HEK293 (cell line): ENCODE measurements around the gene RASGRF2.

Source experiments
- CTCF ChIA-PET: fragments of 350-600 bp; formaldehyde crosslinking; extraction: SDS; loops from one replicate; lab custom pipeline; 2021; ENCODE audit warnings: antibody characterized with exemption; lab: Yijun Ruan, JAX
- POLR2A ChIA-PET: fragments of 300-600 bp; formaldehyde crosslinking; extraction: SDS; loops from one replicate; lab custom pipeline; 2020; ENCODE audit warnings: antibody characterized with exemption, inconsistent platforms; lab: Yijun Ruan, JAX
- H3K27ac ChIP-seq: fragments of 200-500 bp; sonication (Bioruptor generic); 2 replicates; pipeline ENCODE4 v1.5.1; 2014; ENCODE audit warnings: low read depth, low read length, control low read depth, inconsistent platforms; ENCODE audit errors: extremely low read depth
- H3K36me3 ChIP-seq, 2 experiments: fragments of 200-500 bp in 1 of 2; sonication (Bioruptor generic) in 1 of 2; 1 replicate in 1 of 2; 2 replicates in 1 of 2; pipeline ENCODE4 v1.5.1; 2014 to 2017; ENCODE audit warnings: inconsistent platforms in 2 of 2, low read length in 2 of 2; ENCODE audit not compliant: control insufficient read depth in 2 of 2, insufficient read depth in 1 of 2
- H3K4me1 ChIP-seq: fragments of 200-500 bp; sonication (Bioruptor generic); 2 replicates; pipeline ENCODE4 v1.5.1; 2014; ENCODE audit warnings: mild to moderate bottlenecking, low read length, inconsistent platforms; ENCODE audit not compliant: control insufficient read depth, insufficient read depth
- H3K4me3 ChIP-seq: 2 replicates; pipeline ENCODE4 v1.5.1; 2011; ENCODE audit warnings: low read depth, mild to moderate bottlenecking, control low read depth, low read length, moderate library complexity
- H3K9me3 ChIP-seq: fragments of 200-500 bp; sonication (Bioruptor generic); 2 replicates; pipeline ENCODE4 v1.5.1; 2014; ENCODE audit warnings: low read depth, low read length, inconsistent platforms; ENCODE audit not compliant: control insufficient read depth, insufficient read depth
- EGR2 ChIP-seq: fragments of 450-650 bp; formaldehyde crosslinking; IDR thresholded peaks from 2 replicates; pipeline ENCODE4 v1.5.1; 2016; ENCODE audit warnings: low read depth, missing biosample characterization, missing genetic modification characterization
- GFI1B ChIP-seq: fragments of 450-650 bp; formaldehyde crosslinking; IDR thresholded peaks from 2 replicates; pipeline ENCODE4 v1.5.1; 2016; ENCODE audit warnings: missing biosample characterization, missing genetic modification characterization
- YY2 ChIP-seq: fragments of 450-650 bp; formaldehyde crosslinking; IDR thresholded peaks from 2 replicates; pipeline ENCODE4 v1.5.1; 2016; ENCODE audit warnings: missing biosample characterization, missing genetic modification characterization
- ZBTB1 ChIP-seq: fragments of 450-650 bp; formaldehyde crosslinking; IDR thresholded peaks from 2 replicates; pipeline ENCODE4 v1.5.1; 2016; ENCODE audit warnings: missing biosample characterization, missing genetic modification characterization
- ZBTB17 ChIP-seq: fragments of 450-650 bp; formaldehyde crosslinking; IDR thresholded peaks from 2 replicates; pipeline ENCODE4 v1.5.1; 2016; ENCODE audit warnings: missing biosample characterization, missing genetic modification characterization
- ZBTB49 ChIP-seq: fragments of 450-650 bp; formaldehyde crosslinking; IDR thresholded peaks from 2 replicates; pipeline ENCODE4 v1.5.1; 2016; ENCODE audit warnings: missing biosample characterization, missing genetic modification characterization, low read depth
- ZNF157 ChIP-seq: fragments of 450-650 bp; formaldehyde crosslinking; IDR thresholded peaks from 2 replicates; pipeline ENCODE4 v1.5.1; 2016; ENCODE audit warnings: missing biosample characterization, missing genetic modification characterization
- ZNF23 ChIP-seq: fragments of 450-650 bp; formaldehyde crosslinking; IDR thresholded peaks from 2 replicates; pipeline ENCODE4 v1.5.1; 2016; ENCODE audit warnings: missing biosample characterization, missing genetic modification characterization, borderline replicate concordance
- ZNF266 ChIP-seq: fragments of 450-650 bp; formaldehyde crosslinking; IDR thresholded peaks from 2 replicates; pipeline ENCODE4 v1.5.1; 2016; ENCODE audit warnings: missing biosample characterization, missing genetic modification characterization, low read depth
- ZNF426 ChIP-seq: fragments of 450-650 bp; formaldehyde crosslinking; IDR thresholded peaks from 2 replicates; pipeline ENCODE4 v1.5.1; 2017; ENCODE audit warnings: missing biosample characterization, missing genetic modification characterization, mild to moderate bottlenecking, inconsistent platforms, moderate library complexity
- ZNF449 ChIP-seq: fragments of 450-650 bp; formaldehyde crosslinking; IDR thresholded peaks from 2 replicates; pipeline ENCODE4 v1.5.1; 2017; ENCODE audit warnings: missing biosample characterization, mild to moderate bottlenecking, missing genetic modification characterization, moderate library complexity
- ZNF549 ChIP-seq: fragments of 450-650 bp; IDR thresholded peaks from 2 replicates; pipeline ENCODE4 v1.5.1; 2018; ENCODE audit warnings: missing biosample characterization, missing genetic modification characterization, mild to moderate bottlenecking, inconsistent platforms, moderate library complexity
- ZNF558 ChIP-seq: fragments of 450-650 bp; formaldehyde crosslinking; IDR thresholded peaks from 2 replicates; pipeline ENCODE4 v1.5.1; 2016; ENCODE audit warnings: missing biosample characterization, missing genetic modification characterization
- ZNF571 ChIP-seq: fragments of 450-650 bp; formaldehyde crosslinking; IDR thresholded peaks from 2 replicates; pipeline ENCODE4 v1.5.0; 2017; ENCODE audit warnings: missing biosample characterization, missing genetic modification characterization
- ZNF623 ChIP-seq: fragments of 450-650 bp; formaldehyde crosslinking; IDR thresholded peaks from 2 replicates; pipeline ENCODE4 v1.5.1; 2016; ENCODE audit warnings: missing biosample characterization, missing genetic modification characterization
- ZNF626 ChIP-seq: fragments of 450-650 bp; sonication (Bioruptor Pico); formaldehyde crosslinking; IDR thresholded peaks from 2 replicates; pipeline ENCODE4 v1.5.1; 2018; ENCODE audit warnings: missing biosample characterization, missing genetic modification characterization, inconsistent platforms
- ZNF704 ChIP-seq: fragments of 450-650 bp; formaldehyde crosslinking; IDR thresholded peaks from 2 replicates; pipeline ENCODE4 v1.5.1; 2016; ENCODE audit warnings: missing biosample characterization, missing genetic modification characterization
- ZNF747 ChIP-seq: fragments of 450-650 bp; formaldehyde crosslinking; IDR thresholded peaks from 2 replicates; pipeline ENCODE4 v1.5.1; 2016; ENCODE audit warnings: missing biosample characterization, missing genetic modification characterization
- ZNF76 ChIP-seq: fragments of 450-650 bp; formaldehyde crosslinking; IDR thresholded peaks from 2 replicates; pipeline ENCODE4; 2016; ENCODE audit warnings: low read depth, missing biosample characterization, missing genetic modification characterization, borderline replicate concordance
- ZNF843 ChIP-seq: fragments of 450-650 bp; formaldehyde crosslinking; IDR thresholded peaks from 2 replicates; pipeline ENCODE4 v1.5.1; 2016; ENCODE audit warnings: missing biosample characterization, missing genetic modification characterization
- ZSCAN18 ChIP-seq: fragments of 450-650 bp; formaldehyde crosslinking; IDR thresholded peaks from 2 replicates; pipeline ENCODE4 v1.5.1; 2016; ENCODE audit warnings: missing biosample characterization, missing genetic modification characterization

The RASGRF2 gene

GRCh38 chr5:81252904-81253303 is 292.7 kb downstream of the RASGRF2 start (continued):
- TF ChIP-seq ZBTB1 (tag by site-specific recombination) = no peak
- TF ChIP-seq ZNF157 (tag by site-specific recombination) = no peak
- no peak for TF ChIP-seq ZNF266 (tag by site-specific recombination)
- no peak for TF ChIP-seq ZNF623 (tag by site-specific recombination)
- TF ChIP-seq, all 188 proteins: peak for 0

GRCh38 chr5:81253875-81254274 is 293.7 kb downstream of the RASGRF2 start:
- ChIA-PET CTCF (interaction anchor here (0.6 to 0.7 kb wide), 2 partner anchors 39 to 603 kb away, joined by 3 read pairs; no protein-coding TSS in a partner anchor), POLR2A (no interaction called here)
- TF ChIP-seq ZNF549 (tag by site-specific recombination) (no peak), ZNF626 (tag by site-specific recombination) (no peak), ZNF449 (tag by site-specific recombination) (no peak), ZNF426 (no peak), ZBTB17 (tag by site-specific recombination) (no peak), ZBTB49 (no peak), ZNF747 (tag by site-specific recombination) (no peak), ZNF571 (tag by site-specific recombination) (no peak), ZNF266 (tag by site-specific recombination) (no peak), ZNF704 (tag by site-specific recombination) (no peak), ZNF23 (tag by site-specific recombination) (no peak), ZNF76 (tag by site-specific recombination) (no peak), ZSCAN18 (tag by site-specific recombination) (no peak), GFI1B (tag by site-specific recombination) (no peak), YY2 (no peak), ZBTB1 (tag by site-specific recombination) (no peak), EGR2 (tag by site-specific recombination) (no peak), ZNF558 (no peak), ZNF843 (tag by site-specific recombination) (no peak)
- Histone ChIP-seq H3K27ac (no peak overlapping the region), H3K4me3 (no peak overlapping the region), H3K4me1 (no peaks in the 10 kb centered on the region), H3K9me3 (no peaks in the 10 kb centered on the region), H3K36me3 (no peaks in the 10 kb centered on the region)
